NT2/D1 (cell line): ENCODE measurements around the gene MRPL40.

Source experiments
- DNase-seq: peaks from one replicate; pipeline ENCODE4 v3.0.0-alpha.2; 2011; ENCODE audit warnings: low read depth, low spot score
- H3K27me3 ChIP-seq: 2 replicates; pipeline ENCODE4 v1.6.0; 2011; ENCODE audit warnings: mild to moderate bottlenecking; ENCODE audit not compliant: insufficient read length, insufficient read depth
- H3K36me3 ChIP-seq: 2 replicates; pipeline ENCODE4 v1.6.1; 2011; ENCODE audit warnings: mild to moderate bottlenecking, low read length, mixed read lengths; ENCODE audit not compliant: insufficient read depth, insufficient read length
- H3K4me1 ChIP-seq: 2 replicates; pipeline ENCODE4 v1.5.1; 2011; ENCODE audit not compliant: insufficient read depth, insufficient read length
- H3K4me3 ChIP-seq: 2 replicates; pipeline ENCODE4 v1.5.1; 2011; ENCODE audit warnings: low read depth; ENCODE audit not compliant: insufficient read length
- H3K9ac ChIP-seq: 2 replicates; pipeline ENCODE4 v1.6.0; 2011; ENCODE audit warnings: low read depth; ENCODE audit not compliant: insufficient read length
- H3K9me3 ChIP-seq: 2 replicates; pipeline ENCODE4 v1.5.1; 2011; ENCODE audit warnings: mild to moderate bottlenecking, low read length; ENCODE audit not compliant: insufficient read depth
- SUZ12 ChIP-seq: IDR thresholded peaks from 2 replicates; pipeline ENCODE4 v1.6.1; 2011; ENCODE audit not compliant: insufficient read length, insufficient read depth; ENCODE audit errors: extremely low read depth
- YY1 ChIP-seq: IDR thresholded peaks from 2 replicates; pipeline ENCODE4 v1.6.1; 2011; ENCODE audit not compliant: insufficient read length, insufficient read depth
- ZNF274 ChIP-seq: IDR thresholded peaks from 2 replicates; pipeline ENCODE4 v1.6.1; 2011; ENCODE audit warnings: mild to moderate bottlenecking, low read depth, low read length

The MRPL40 gene

GRCh38 chr22:19420321-19420720 lies 12.0 kb upstream of the MRPL40 start:
- peaks cover 6% of the 10 kb centered on the region for H3K4me1 ChIP-seq
- TF ChIP-seq ZNF274 (no peak), SUZ12 (no peak), YY1 (no peak)
- no peaks in the 10 kb centered on the region for H3K27me3 ChIP-seq
- H3K4me3 ChIP-seq: no peak overlapping the region
- H3K36me3 ChIP-seq: peaks cover 10% of the 10 kb centered on the region
- no peaks in the 10 kb centered on the region for H3K9me3 ChIP-seq
- no peak overlapping the region for H3K9ac ChIP-seq
- no peak for DNase-seq

GRCh38 chr22:19422440-19423301 lies 9.7 kb upstream of the MRPL40 start:
- DNase-seq: no peak
- H3K27me3 ChIP-seq: no peaks in the 10 kb centered on the region
- H3K9me3 ChIP-seq: no peaks in the 10 kb centered on the region
- peaks cover 6% of the 10 kb centered on the region for H3K4me1 ChIP-seq
- TF ChIP-seq ZNF274 (no peak), SUZ12 (no peak), YY1 (no peak)
- H3K36me3 ChIP-seq: peaks cover 24% of the 10 kb centered on the region
- no peak overlapping the region for H3K9ac ChIP-seq
- no peak overlapping the region for H3K4me3 ChIP-seq

GRCh38 chr22:19424186-19424500 lies 8.2 kb upstream of the MRPL40 start:
- Histone ChIP-seq H3K4me3 (no peak overlapping the region), H3K4me1 (peaks cover 6% of the 10 kb centered on the region), H3K27me3 (no peaks in the 10 kb centered on the region), H3K9me3 (no peaks in the 10 kb centered on the region), H3K36me3 (peaks cover 34% of the 10 kb centered on the region), H3K9ac (no peak overlapping the region)
- TF ChIP-seq ZNF274 (no peak), SUZ12 (no peak), YY1 (no peak)
- no peak for DNase-seq

- H3K36me3 ChIP-seq: peaks cover 44% of the 10 kb centered on the region
- TF ChIP-seq SUZ12 (no peak), YY1 (no peak), ZNF274 (no peak)
- no peaks in the 10 kb centered on the region for H3K9me3 ChIP-seq
- H3K4me1 ChIP-seq: peaks cover 2% of the 10 kb centered on the region
- peak overlapping the region; percentile 94 for H3K4me3 ChIP-seq
- H3K9ac ChIP-seq: peak overlapping the region; percentile 94
- H3K27me3 ChIP-seq: no peaks in the 10 kb centered on the region
- no peak for DNase-seq
Measured at GRCh38 chr22:19429950-19430889, 2.1 kb upstream of the MRPL40 start.

GRCh38 chr22:19430890-19431541 lies 1.3 kb upstream of the MRPL40 start:
- Histone ChIP-seq H3K4me1 (peaks cover 2% of the 10 kb centered on the region), H3K4me3 (peak overlapping the region; percentile 94), H3K36me3 (peaks cover 48% of the 10 kb centered on the region), H3K9ac (peak overlapping the region; percentile 94), H3K9me3 (no peaks in the 10 kb centered on the region), H3K27me3 (no peaks in the 10 kb centered on the region)
- TF ChIP-seq SUZ12 (no peak), ZNF274 (no peak), YY1 (no peak)
- DNase-seq: no peak

GRCh38 chr22:19431649-19432132 lies 654 bp upstream of the MRPL40 start, which contains the start of gene HIRA:
Gene HIRA, minus strand, starts transcription at chr22:19431733. Its CDS starts 257 bp downstream, at chr22:19431476.
- Histone ChIP-seq H3K4me3 (peak within 1 kb of the TSS; percentile 94), H3K9ac (peak within 1 kb of the TSS; percentile 97), H3K36me3 (peaks cover 41% of the 10 kb centered on the region), H3K27me3 (no peaks in the 10 kb centered on the region), H3K4me1 (peaks cover 2% of the 10 kb centered on the region), H3K9me3 (no peaks in the 10 kb centered on the region)
- no peak for DNase-seq
- TF ChIP-seq YY1 (no peak), SUZ12 (no peak)

- peaks cover 29% of the 10 kb centered on the region for H3K36me3 ChIP-seq
- TF ChIP-seq SUZ12 (no peak), ZNF274 (no peak), YY1 (no peak)
- H3K9ac ChIP-seq: no peak overlapping the region
- H3K4me1 ChIP-seq: peaks cover 2% of the 10 kb centered on the region
- no peak for DNase-seq
- H3K27me3 ChIP-seq: no peaks in the 10 kb centered on the region
- H3K9me3 ChIP-seq: no peaks in the 10 kb centered on the region
- no peak overlapping the region for H3K4me3 ChIP-seq
Measured at GRCh38 chr22:19434401-19434800, 2.1 kb downstream of the MRPL40 start.
